K562 (cell line): ENCODE results near the gene PYROXD2. TPM values are rescaled to one million over a fixed set of nuclear protein-coding genes. Genes with fewer than 3 reads are reported as not detected.

Experiments
- ARID2 ChIP-seq: fragments of 450-650 bp; IDR thresholded peaks from 2 replicates; pipeline ENCODE4 v1.6.1; 2017; ENCODE audit warnings: antibody characterized with exemption, mild to moderate bottlenecking
- BRF1 ChIP-seq: IDR thresholded peaks from 3 replicates; pipeline ENCODE4 v1.6.1; 2011; ENCODE audit warnings: borderline replicate concordance, mild to moderate bottlenecking; ENCODE audit not compliant: insufficient read length; ENCODE audit errors: extremely low read depth
- CHD4 ChIP-seq: fragments of 200-600 bp; sonication (generic); IDR thresholded peaks from 3 replicates; pipeline ENCODE4 v1.6.1; 2012; ENCODE audit warnings: low read depth, mild to moderate bottlenecking, mixed read lengths, low read length, inconsistent platforms; ENCODE audit not compliant: insufficient read depth, insufficient replicate concordance, poor library complexity, severe bottlenecking
- ELK3 ChIP-seq: fragments of 450-650 bp; formaldehyde crosslinking; IDR thresholded peaks from 2 replicates; pipeline ENCODE4 v1.4.0; 2020; ENCODE audit warnings: mild to moderate bottlenecking
- FOXK1 ChIP-seq: sonication (generic); formaldehyde crosslinking; IDR thresholded peaks from 2 replicates; pipeline ENCODE4 v1.8.0; 2022; ENCODE audit warnings: missing genetic modification reagents, mild to moderate bottlenecking, borderline replicate concordance
- FUS ChIP-seq: fragments of 200-400 bp; formaldehyde crosslinking; optimal IDR thresholded peaks from 2 replicates; pipeline ENCODE3; 2017; ENCODE audit warnings: low read depth, low read length
- IRF1 ChIP-seq: sonication (generic); formaldehyde crosslinking; IDR thresholded peaks from 2 replicates; pipeline ENCODE4 v1.8.0; 2022; ENCODE audit warnings: missing genetic modification reagents, mild to moderate bottlenecking, borderline replicate concordance
- JUND ChIP-seq, 2 experiments: IDR thresholded peaks; 2 replicates in 1 of 2; 3 replicates in 1 of 2; pipeline ENCODE4 v1.6.1; 2011; ENCODE audit warnings: borderline replicate concordance in 2 of 2, low read depth in 2 of 2, low read length in 2 of 2, improper control_type of control experiment in 1 of 2, missing biosample characterization in 1 of 2, missing genetic modification characterization in 1 of 2, missing genetic modification reagents in 1 of 2
- MCM3 ChIP-seq: fragments of 450-650 bp; IDR thresholded peaks from 2 replicates; pipeline ENCODE4 v1.6.1; 2016
- NBN ChIP-seq: fragments of 450-650 bp; IDR thresholded peaks from 2 replicates; pipeline ENCODE4 v1.6.1; 2016; ENCODE audit warnings: low read depth, mild to moderate bottlenecking
- NCOA2 ChIP-seq, 2 experiments: fragments of 450-650 bp; IDR thresholded peaks; 2 replicates each; pipeline ENCODE4 v1.6.1; 2018; ENCODE audit warnings: mild to moderate bottlenecking in 2 of 2, moderate library complexity in 1 of 2; ENCODE audit not compliant: partially characterized antibody in 2 of 2
- TSHZ1 ChIP-seq: fragments of 250-450 bp; sonication (Bioruptor Pico); IDR thresholded peaks from 2 replicates; pipeline ENCODE4 v1.4.0; 2020; ENCODE audit warnings: mild to moderate bottlenecking, moderate library complexity
- ZNF143 ChIP-seq: sonication (generic); formaldehyde crosslinking; IDR thresholded peaks from 2 replicates; pipeline ENCODE4 v1.9.0; 2022; ENCODE audit warnings: mild to moderate bottlenecking, missing genetic modification reagents
- ZNF75A ChIP-seq: fragments of 450-650 bp; formaldehyde crosslinking; IDR thresholded peaks from 2 replicates; pipeline ENCODE4 v1.4.0; 2020; ENCODE audit warnings: mild to moderate bottlenecking
- polyA plus RNA-seq, 8 experiments: library from polyadenylated mRNA; depleted of rRNA in 4 of 8; stranded (reverse) in 5 of 8; unstranded in 3 of 8; fragments of >200 nt; fragmentation: Nextera tagmentation in 2 of 8; fragmentation: Illumina TruSeq in 1 of 8; extraction: Ambion mirVana in 2 of 8; extraction: Trizol in 1 of 8; gene quantifications; 2 replicates each; pipeline versions ENCODE4 v1.2.1 to v1.2.3, GENCODE V29; 2011 to 2014; ENCODE audit warnings: inconsistent platforms in 1 of 8, missing spikeins in 1 of 8
- total RNA-seq, 7 experiments: library from RNA; depleted of rRNA in 6 of 7; stranded (reverse); fragments of >200 nt in 6 of 7; fragmentation: Illumina TruSeq in 2 of 7; extraction: Trizol in 2 of 7; gene quantifications; 2 replicates each; pipeline versions ENCODE4 v1.2.1 to v1.2.3, GENCODE V29; 2011 to 2021; ENCODE audit warnings: low replicate concordance in 1 of 7
- TF ChIP-seq, protein P1 (sequence below): fragments of 250-450 bp; sonication (Bioruptor Pico); IDR thresholded peaks from 2 replicates; pipeline ENCODE4 v1.8.0; 2022; ENCODE audit warnings: inconsistent platforms
- TF ChIP-seq, protein P2 (sequence below), 2 experiments: fragments of 450-650 bp in 1 of 2; sonication (generic) in 1 of 2; formaldehyde crosslinking; conservative IDR thresholded peaks; 2 replicates each; pipeline versions ENCODE4 v1.4.0 to v1.8.1; 2020 to 2022; ENCODE audit warnings: mild to moderate bottlenecking in 1 of 2, missing genetic modification reagents in 1 of 2
- TF ChIP-seq, protein P3 (sequence below), 3 experiments: fragments of 200-800 bp in 1 of 3; sonication (Bioruptor generic) in 1 of 3; sonication (generic) in 1 of 3; formaldehyde crosslinking in 1 of 3; IDR thresholded peaks; 2 replicates each; pipeline versions ENCODE4 v1.6.1 to v1.8.0; 2016 to 2022; ENCODE audit warnings: mild to moderate bottlenecking in 2 of 3, missing compliant biosample characterization in 2 of 3, missing genetic modification characterization in 2 of 3, missing genetic modification reagents in 1 of 3

Gene PYROXD2
- total and polyA plus RNA-seq, 9 of the 15 experiments (the other 6 are each of a cell fraction or from before 2014, with no cell fraction given) = 0.14 to 1.4 (median 0.58) TPM

DNA sequence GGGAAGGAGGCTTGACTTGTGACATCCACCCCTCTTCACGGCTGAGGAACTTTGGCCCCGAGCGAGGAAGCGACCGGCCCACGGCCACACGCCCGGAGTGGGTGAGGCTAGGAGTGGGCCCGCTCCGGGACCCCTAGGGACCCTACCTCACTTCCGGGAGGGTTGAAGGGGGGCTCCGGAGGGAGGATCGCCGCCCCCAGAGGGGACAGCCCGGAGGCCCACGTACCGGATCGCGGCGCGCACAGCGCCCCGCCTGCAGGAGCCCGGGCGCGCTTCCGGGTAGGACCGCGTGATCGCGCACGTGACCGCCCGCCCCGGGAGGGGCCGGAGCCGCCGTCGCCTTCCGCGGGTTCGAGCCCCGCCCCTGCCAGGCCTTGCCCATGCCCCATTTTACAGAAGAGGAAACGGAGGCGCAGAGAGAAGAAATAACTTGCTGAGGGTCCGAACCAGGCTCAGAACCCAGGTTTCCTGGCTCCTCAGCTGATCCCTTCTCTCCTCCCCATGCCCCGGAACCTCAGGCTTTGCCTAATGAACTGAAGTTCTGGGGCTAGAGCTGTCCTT is 31.8 kb upstream of the PYROXD2 start, which contains the start of gene HPS1 (continued):
- TF ChIP-seq, protein P1, sequence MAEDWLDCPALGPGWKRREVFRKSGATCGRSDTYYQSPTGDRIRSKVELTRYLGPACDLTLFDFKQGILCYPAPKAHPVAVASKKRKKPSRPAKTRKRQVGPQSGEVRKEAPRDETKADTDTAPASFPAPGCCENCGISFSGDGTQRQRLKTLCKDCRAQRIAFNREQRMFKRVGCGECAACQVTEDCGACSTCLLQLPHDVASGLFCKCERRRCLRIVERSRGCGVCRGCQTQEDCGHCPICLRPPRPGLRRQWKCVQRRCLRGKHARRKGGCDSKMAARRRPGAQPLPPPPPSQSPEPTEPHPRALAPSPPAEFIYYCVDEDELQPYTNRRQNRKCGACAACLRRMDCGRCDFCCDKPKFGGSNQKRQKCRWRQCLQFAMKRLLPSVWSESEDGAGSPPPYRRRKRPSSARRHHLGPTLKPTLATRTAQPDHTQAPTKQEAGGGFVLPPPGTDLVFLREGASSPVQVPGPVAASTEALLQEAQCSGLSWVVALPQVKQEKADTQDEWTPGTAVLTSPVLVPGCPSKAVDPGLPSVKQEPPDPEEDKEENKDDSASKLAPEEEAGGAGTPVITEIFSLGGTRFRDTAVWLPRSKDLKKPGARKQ = no peak
- TF ChIP-seq ZNF75A (no peak), CHD4 (peak; percentile 35), FUS (no peak), TSHZ1 (no peak), ZNF143 (CRISPR knock-in tag) (no peak), MCM3 (no peak), ARID2 (no peak), ELK3 (no peak), NBN (no peak), FOXK1 (CRISPR knock-in tag) (no peak), BRF1 (no peak), NCOA2 (IDR thresholded peaks at IDR 0.05; ENCODE audit: partially characterized antibody in 2 of 2) (no peak), IRF1 (CRISPR knock-in tag) (no peak), JUND (IDR thresholded peaks at IDR 0.05; ENCODE audit: borderline replicate concordance, low read depth, low read length) (no peak), JUND (tag; IDR thresholded peaks at IDR 0.05; ENCODE audit: borderline replicate concordance, low read depth, low read length) (peak; percentile 34; the same call in 1 of the 3 replicates)
- TF ChIP-seq, protein P2, sequence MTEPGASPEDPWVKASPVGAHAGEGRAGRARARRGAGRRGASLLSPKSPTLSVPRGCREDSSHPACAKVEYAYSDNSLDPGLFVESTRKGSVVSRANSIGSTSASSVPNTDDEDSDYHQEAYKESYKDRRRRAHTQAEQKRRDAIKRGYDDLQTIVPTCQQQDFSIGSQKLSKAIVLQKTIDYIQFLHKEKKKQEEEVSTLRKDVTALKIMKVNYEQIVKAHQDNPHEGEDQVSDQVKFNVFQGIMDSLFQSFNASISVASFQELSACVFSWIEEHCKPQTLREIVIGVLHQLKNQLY (CRISPR knock-in tag; conservative IDR thresholded peaks at IDR 0.05) = no peak
- TF ChIP-seq, protein P3, sequence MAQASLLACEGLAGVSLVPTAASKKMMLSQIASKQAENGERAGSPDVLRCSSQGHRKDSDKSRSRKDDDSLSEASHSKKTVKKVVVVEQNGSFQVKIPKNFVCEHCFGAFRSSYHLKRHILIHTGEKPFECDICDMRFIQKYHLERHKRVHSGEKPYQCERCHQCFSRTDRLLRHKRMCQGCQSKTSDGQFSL (CRISPR knock-in tag; IDR thresholded peaks at IDR 0.05) = no peak
- TF ChIP-seq, protein P3 (tag; IDR thresholded peaks at IDR 0.05) = 0 out of 4 replicates have a peak, but pooled peaks of 1 of the 2 experiments have one; percentile 11
